GM18499 (cell line): ENCODE data around the gene CDA.

Experiments used
- ATAC-seq: cut with Tn5 transposase; IDR thresholded peaks from one replicate; pipeline ENCODE4 v1.9.1; 2021; ENCODE audit warnings: moderate number of reproducible peaks; ENCODE audit not compliant: insufficient read depth, unreplicated experiment

Gene CDA

GRCh38 chr1:20643080-20643479, 54.2 kb downstream of the CDA start:
- no peak for ATAC-seq

GRCh38 chr1:20644416-20644815, 55.5 kb downstream of the CDA start:
- ATAC-seq: no peak

- no peak for ATAC-seq
Observed at GRCh38 chr1:20645414-20645813, 56.5 kb downstream of the CDA start.

DNA sequence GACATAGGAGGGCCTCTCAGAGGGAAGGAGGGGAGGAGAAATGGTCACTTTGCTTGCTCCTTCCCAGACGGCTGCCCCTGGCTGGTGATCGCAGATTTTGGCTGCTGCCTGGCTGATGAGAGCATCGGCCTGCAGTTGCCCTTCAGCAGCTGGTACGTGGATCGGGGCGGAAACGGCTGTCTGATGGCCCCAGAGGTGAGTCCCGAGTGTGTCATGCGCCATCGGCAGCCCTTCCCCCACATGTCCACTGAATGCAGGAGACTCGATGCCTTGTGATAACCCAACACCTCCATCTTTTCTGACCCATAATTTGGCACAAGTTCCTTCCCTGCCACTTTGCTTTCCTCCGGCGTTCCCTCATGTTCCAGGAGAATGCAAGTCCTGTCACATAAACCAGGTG, 59.5 kb downstream of the CDA start:
- ATAC-seq: no peak

GRCh38 chr1:20648946-20649345, 60.0 kb downstream of the CDA start:
- ATAC-seq: no peak

GRCh38 chr1:20652300-20652699, 63.4 kb downstream of the CDA start:
- ATAC-seq: no peak

GRCh38 chr1:20654104-20654690, 65.3 kb downstream of the CDA start:
- ATAC-seq: no peak

GRCh38 chr1:20657024-20657423, 68.1 kb downstream of the CDA start:
- no peak for ATAC-seq

DNA sequence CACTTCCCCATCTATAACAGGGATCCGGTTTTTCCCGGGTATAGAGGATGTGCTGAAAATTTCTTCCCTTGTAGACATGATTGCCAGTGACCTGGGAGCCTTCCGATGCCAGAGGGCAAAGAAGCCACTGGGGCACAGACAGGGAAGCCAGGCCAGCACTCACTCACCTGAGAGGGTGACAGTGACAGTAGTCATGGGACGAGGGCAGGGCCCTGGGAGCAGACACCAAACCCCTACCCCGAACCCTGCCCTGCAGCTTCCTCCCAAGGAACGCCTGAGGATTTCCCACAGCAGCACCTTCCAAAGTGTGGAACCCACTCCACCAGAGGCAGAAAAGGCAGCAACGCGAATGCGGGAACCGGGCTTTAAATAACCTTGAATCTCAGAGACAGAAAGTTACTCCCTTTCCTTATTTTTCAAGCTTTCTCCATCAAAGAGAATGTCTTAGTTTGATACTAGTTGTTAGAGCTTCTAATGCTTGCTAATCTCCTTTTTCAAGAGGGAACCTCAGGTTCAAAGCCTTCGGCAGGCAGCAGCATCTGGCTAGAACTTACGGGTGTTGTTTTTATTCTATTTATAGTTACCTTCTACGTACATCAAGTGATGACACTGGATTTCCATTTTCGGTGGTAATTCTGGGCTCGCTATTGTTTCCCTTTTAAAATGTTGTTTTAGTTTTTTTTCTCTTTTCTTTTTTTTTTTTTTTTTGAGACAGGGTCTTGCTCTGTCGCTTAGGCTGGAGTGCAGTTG, 69.4 kb downstream of the CDA start:
- no peak for ATAC-seq

DNA sequence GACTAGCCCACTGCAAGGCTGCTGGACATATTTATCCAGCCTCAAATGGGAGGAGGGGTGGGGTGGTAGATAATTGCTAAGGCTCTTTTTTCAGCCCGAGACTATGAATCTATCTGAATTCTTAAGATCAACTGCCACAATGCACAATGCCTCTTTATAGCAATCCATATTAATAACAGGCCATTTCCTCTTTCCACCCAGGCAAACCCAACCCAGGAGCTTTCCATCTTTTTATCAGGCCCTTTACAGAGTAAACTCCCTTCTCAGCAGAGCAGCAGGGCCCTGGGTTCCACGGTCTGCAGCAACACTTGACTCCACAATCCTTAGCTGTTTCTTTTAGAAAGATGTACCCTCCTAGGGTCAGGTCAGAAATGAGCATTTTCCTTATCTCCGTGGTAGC, 71.5 kb downstream of the CDA start:
- ATAC-seq: no peak

GRCh38 chr1:20660847-20661206, 71.9 kb downstream of the CDA start:
- ATAC-seq: no peak

DNA sequence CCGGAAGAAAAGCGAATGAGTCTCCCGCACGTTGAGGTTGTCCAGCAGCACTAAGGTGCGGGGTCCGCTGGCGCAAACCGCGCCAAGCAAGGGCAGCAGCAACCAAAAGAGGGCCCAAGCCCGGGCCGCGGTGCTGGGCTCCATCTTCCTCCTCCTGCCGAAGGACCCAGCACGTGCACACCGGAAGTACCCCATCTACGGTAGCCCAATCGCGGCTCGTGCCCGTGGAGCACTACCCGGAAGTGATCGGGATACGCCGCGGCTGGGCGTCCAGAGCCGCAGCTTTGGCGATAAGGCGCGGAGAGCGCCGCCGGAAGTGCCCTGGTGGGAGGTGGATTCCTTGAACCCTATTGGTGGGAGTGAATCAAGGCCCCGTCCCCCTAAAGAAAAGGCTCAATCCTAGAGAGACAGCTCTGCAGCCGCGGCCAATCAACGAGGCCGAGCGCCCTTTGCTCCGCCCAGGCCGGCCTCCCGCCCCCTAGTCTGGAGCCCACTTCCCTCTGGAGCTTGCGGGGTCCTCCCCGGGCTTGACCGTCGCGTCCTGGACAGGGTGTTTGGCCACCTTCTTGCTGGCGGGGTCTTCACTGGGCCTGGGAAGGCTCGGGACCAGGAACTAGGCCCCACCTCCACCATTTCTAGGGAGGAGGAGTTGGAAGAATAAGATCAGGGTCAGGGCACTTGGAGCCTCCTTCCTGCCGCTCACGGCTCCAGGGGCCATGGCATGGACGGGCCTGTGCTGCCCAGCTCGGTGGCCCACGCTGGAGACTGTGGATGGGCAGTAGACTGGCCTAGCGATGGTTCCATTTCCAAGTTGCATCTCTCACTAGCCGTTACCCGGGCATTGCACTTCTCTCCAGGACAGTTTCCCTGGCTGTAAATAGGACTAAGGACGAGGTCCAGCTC, 72.6 kb downstream of the CDA start, which contains the start of gene DDOST:
Gene DDOST (minus strand): TSS at position 163 of the 903 bp plus-strand sequence. CDS start 19 bp downstream, at position 144.
- ATAC-seq: peak; percentile 92

- no peak for ATAC-seq
Observed at GRCh38 chr1:20662110-20662475, 73.2 kb downstream of the CDA start.

DNA sequence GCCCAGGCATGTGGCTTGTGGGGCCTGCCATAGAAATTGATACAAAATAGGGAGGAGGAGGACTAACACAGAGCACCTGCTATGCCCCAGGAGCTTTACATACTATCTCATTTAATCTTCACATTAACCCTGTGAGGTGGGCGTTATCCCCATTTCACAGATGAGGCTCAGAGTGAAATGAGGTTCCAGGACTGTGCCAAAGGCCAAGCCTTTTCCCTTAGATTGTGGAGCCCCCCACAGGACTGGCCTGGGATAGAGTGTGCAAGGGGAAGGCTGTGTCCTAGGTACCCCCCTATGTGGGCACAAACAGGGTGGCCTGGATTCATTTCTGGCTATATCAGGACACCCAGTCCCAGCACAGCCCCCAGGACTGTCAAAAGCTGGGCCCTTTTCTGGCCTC, 74.5 kb downstream of the CDA start:
- no peak for ATAC-seq

DNA sequence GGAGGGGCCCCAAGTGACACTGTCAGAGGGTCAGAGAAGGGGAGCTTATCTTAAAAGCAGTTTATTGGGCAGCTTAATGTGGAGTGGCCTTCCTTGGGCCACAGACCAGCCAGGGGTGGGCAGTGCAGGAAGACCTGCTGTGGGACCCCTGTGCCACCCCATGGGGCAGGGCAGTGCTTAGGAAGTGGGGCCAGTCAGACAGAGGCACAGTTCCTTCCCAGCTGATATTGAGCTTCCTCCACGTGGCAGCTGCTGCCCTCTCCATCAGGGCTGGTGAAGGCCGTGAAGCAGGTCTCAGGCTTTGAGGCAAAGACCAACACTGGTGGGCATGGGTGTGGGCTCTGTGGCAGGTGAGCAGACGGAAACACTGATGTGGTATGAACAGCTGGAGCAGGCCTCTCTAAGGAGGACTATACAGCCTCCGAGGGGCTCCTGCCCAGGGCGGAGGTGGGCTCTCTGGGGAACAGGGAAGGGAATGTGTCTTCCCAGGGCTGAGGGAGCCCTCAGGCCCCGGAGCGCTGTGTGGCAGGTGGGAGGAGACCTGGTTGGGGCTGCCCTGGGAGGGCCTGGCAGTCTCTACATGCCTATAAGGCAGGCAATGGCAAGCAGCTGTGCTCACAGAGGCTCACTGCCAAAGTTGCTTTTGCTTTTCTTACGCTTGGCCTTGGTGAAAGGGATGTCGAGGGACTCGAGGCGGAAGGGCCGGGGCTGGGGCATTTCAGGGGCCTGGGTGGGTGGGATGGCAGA, 75.2 kb downstream of the CDA start:
- ATAC-seq: no peak

DNA sequence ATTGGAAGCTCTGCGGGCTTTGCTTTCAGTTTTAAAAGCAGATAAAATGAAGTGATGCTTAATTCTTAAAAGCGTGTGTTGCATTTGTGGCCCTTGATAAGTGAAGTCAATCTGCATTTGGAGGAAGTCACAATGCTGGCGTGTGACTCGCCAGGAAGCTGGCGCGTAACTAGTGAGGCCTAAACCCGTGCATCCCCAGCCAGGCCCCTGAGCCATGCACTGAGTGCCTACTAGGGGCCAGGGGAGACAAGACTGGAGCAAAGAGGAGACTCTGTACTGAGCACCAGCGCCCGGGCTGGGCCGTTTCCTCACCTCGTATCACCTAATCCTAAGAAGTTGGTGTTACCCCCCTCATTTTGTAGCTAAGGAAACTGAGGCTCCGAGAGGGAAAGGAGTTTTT, 76.8 kb downstream of the CDA start:
- no peak for ATAC-seq

DNA sequence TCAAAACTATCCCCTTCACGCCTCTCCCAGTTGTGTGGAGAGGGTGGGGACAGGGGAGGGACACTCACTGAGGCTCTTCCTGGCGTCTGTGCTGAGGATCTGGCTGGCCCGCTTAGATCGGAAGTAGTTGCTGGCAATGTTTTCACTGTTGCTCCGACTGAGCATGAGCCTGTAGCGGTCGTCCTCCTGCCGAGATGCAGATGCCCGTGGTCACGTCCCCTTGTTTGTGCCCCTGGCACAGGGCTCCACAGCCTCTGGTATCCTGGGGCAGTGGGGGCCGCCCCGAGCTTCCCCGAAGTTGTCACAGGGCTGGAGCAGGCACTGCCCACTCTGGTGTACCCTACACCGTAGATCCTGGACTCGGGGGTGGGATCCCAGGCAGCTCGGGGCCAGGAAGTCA, 77.2 kb downstream of the CDA start:
- no peak for ATAC-seq

DNA sequence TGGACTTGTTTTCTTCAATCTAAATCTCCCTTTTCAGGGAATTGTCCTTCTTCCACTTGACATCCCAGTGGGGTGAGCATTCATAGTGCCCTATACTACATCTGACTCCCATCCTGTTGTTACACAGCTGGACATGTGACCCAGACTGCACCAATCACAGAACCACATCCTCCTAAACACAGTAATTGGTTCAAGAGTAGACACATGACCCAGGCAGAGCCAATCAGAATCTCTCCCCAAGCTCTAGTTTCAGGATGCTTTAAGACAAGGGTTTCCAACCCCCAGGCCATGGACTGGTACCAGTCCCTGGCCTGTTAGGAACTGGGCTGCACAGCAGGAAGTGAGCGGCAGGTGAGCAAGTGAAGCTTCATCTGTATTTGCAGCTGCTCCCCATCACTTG, 77.9 kb downstream of the CDA start:
- no peak for ATAC-seq
